CD4-positive, alpha-beta T cell (primary cell): ENCODE data around the gene IQSEC1. TPM values are rescaled to one million over a fixed set of nuclear protein-coding genes. Genes with fewer than 3 reads are reported as not detected.
"Not testable (repeated sequence)": the region's sequence is repeated elsewhere in the genome, so short reads cannot be mapped to it uniquely, and the experiment has no call there.

ENCODE experiments used
- ATAC-seq: fragments of 200-7000 bp; cut with Tn5 transposase; one replicate; pipeline ENCODE4 v1.10.0; 2022; ENCODE audit warnings: mild to moderate bottlenecking; ENCODE audit not compliant: poor library complexity
- CTCF ChIA-PET: fragments of 350-600 bp; sonication (Branson Sonifier 250); formaldehyde crosslinking; loops from one replicate; lab custom pipeline; 2021; ENCODE audit warnings: antibody characterized with exemption, inconsistent platforms; lab: Charles Lee
- POLR2A ChIA-PET: fragments of 350-600 bp; sonication (Branson Sonifier 250); formaldehyde crosslinking; loops from one replicate; lab custom pipeline; 2021; ENCODE audit warnings: antibody characterized with exemption, inconsistent platforms; lab: Charles Lee
- DNase-seq, 14 experiments: peaks; one replicate each; pipeline ENCODE4 v3.0.0-alpha.2; 2013 to 2020; ENCODE audit warnings: mixed read lengths in 2 of 14
- H3K27ac ChIP-seq, 2 donors: one replicate each; pipeline versions ENCODE4 v1.5.1 to v1.7.0; 2013; ENCODE audit warnings: low read length in 2 of 2, low read depth in 1 of 2, mild to moderate bottlenecking in 1 of 2
- H3K27me3 ChIP-seq, 2 experiments: 1 replicate in 1 of 2; 2 replicates in 1 of 2; pipeline versions ENCODE4 v1.6.1 to v1.7.0; 2013; ENCODE audit warnings: low read length in 2 of 2, control low read depth in 1 of 2, mild to moderate bottlenecking in 1 of 2, moderate library complexity in 1 of 2; ENCODE audit not compliant: insufficient read depth in 2 of 2, control insufficient read depth in 1 of 2
- H3K36me3 ChIP-seq: one replicate; pipeline ENCODE4 v1.6.1; 2013; ENCODE audit warnings: low read length, control low read depth; ENCODE audit not compliant: insufficient read depth
- H3K4me1 ChIP-seq: one replicate; pipeline ENCODE4 v1.6.1; 2013; ENCODE audit warnings: low read length, control low read depth; ENCODE audit not compliant: insufficient read depth
- H3K4me3 ChIP-seq: one replicate; pipeline ENCODE4 v1.5.1; 2013; ENCODE audit warnings: mild to moderate bottlenecking, low read length, moderate library complexity
- H3K9me3 ChIP-seq, 2 experiments: 1 replicate in 1 of 2; 2 replicates in 1 of 2; pipeline versions ENCODE4 v1.6.1 to v1.7.0; 2013; ENCODE audit warnings: low read length in 2 of 2, mild to moderate bottlenecking in 2 of 2, control low read depth in 1 of 2, moderate library complexity in 1 of 2; ENCODE audit not compliant: control insufficient read depth in 1 of 2, insufficient read depth in 1 of 2
- H3K27ac Mint-ChIP-seq: one replicate; pipeline ENCODE4 v1.8.0; 2020; ENCODE audit warnings: mixed read lengths
- H3K27me3 Mint-ChIP-seq: one replicate; pipeline ENCODE4 v1.8.0; 2021; ENCODE audit warnings: mixed read lengths
- H3K36me3 Mint-ChIP-seq: one replicate; pipeline ENCODE4 v1.8.0; 2021; ENCODE audit warnings: low read depth, mixed read lengths
- H3K4me1 Mint-ChIP-seq: one replicate; pipeline ENCODE4 v1.8.0; 2021; ENCODE audit warnings: low read depth, mixed read lengths
- H3K4me3 Mint-ChIP-seq: one replicate; pipeline ENCODE4 v1.8.0; 2020; ENCODE audit warnings: mild to moderate bottlenecking, mixed read lengths
- H3K9me3 Mint-ChIP-seq: one replicate; pipeline ENCODE4 v1.8.0; 2020; ENCODE audit warnings: mixed read lengths
- CTCF ChIP-seq: fragments of 200-600 bp; IDR thresholded peaks from one replicate; pipeline ENCODE4 v1.8.0; 2022; ENCODE audit warnings: antibody characterized with exemption, mild to moderate bottlenecking
- intact Hi-C, 2 experiments: fragments of 100-400 bp; cut with DNase I in 1 of 2; cut with micrococcal nuclease in 1 of 2; formaldehyde crosslinking; loops; one replicate each; pipeline versions ENCODE4 v1.15.1 to v1.9.0; 2023 to 2025; cut with DNase I, micrococcal nuclease
- total RNA-seq, 174 experiments: library from RNA in 2 of 174; stranded (reverse) in 2 of 174; gene quantifications; one replicate each; pipeline ENCODE4 v1.2.3 and lab custom pipeline; 2021 to 2026

IQSEC1 gene
- total RNA-seq, 2 experiments from 2014 or later: 102 to 108 TPM

GRCh38 chr3:12884790-12885582 lies 188.2 kb downstream of the IQSEC1 start:
- Histone ChIP-seq H3K36me3 (no peaks in the 10 kb centered on the region), H3K4me3 (no peak overlapping the region), H3K27ac (no peak overlapping the region), H3K9me3 (peaks cover 0 to 4% of the 10 kb centered on the region in 2 experiments), H3K4me1 (peaks cover 11% of the 10 kb centered on the region), H3K27me3 (peaks cover under 1 to 5% of the 10 kb centered on the region in 2 experiments)
- Mint-ChIP-seq H3K4me1 (peaks cover 14% of the 10 kb centered on the region), H3K27ac (no peak overlapping the region), H3K9me3 (no peaks in the 10 kb centered on the region), H3K27me3 (peaks cover 28% of the 10 kb centered on the region), H3K36me3 (no peaks in the 10 kb centered on the region), H3K4me3 (no peak overlapping the region)
- TF ChIP-seq CTCF: no peak
- no peak for ATAC-seq
- intact Hi-C loops: no loop called here
- CTCF ChIA-PET: no interaction called here
- no peak for DNase-seq
- POLR2A ChIA-PET: no interaction called here

- CTCF ChIA-PET: no interaction called here
- Mint-ChIP-seq H3K4me3 (no peak overlapping the region), H3K27me3 (peaks cover 23% of the 10 kb centered on the region), H3K27ac (no peak overlapping the region), H3K36me3 (no peaks in the 10 kb centered on the region), H3K9me3 (no peaks in the 10 kb centered on the region), H3K4me1 (peaks cover 14% of the 10 kb centered on the region)
- POLR2A ChIA-PET: no interaction called here
- Histone ChIP-seq H3K36me3 (no peaks in the 10 kb centered on the region), H3K9me3 (peaks cover 0 to 4% of the 10 kb centered on the region in 2 experiments), H3K27ac (no peak overlapping the region), H3K4me1 (peaks cover 11% of the 10 kb centered on the region), H3K27me3 (peaks cover 0 to 5% of the 10 kb centered on the region in 2 experiments), H3K4me3 (no peak overlapping the region)
- TF ChIP-seq CTCF: no peak
- intact Hi-C loops: no loop called here
- ATAC-seq (no peak), DNase-seq (no peak)
These were observed 189.0 kb downstream of the IQSEC1 start for GRCh38 chr3:12884186-12884680.

GRCh38 chr3:12882336-12883310 lies 190.6 kb downstream of the IQSEC1 start:
- peaks cover 0 to 4% of the 10 kb centered on the region in 2 experiments for H3K9me3 ChIP-seq
- Mint-ChIP-seq H3K36me3 (no peaks in the 10 kb centered on the region), H3K27ac (no peak overlapping the region), H3K4me3 (no peak overlapping the region), H3K9me3 (no peaks in the 10 kb centered on the region), H3K27me3 (peaks cover 13% of the 10 kb centered on the region), H3K4me1 (peaks cover 14% of the 10 kb centered on the region)
- H3K27me3 ChIP-seq: peaks cover 0 to 5% of the 10 kb centered on the region in 2 experiments
- no peak overlapping the region for H3K27ac ChIP-seq
- DNase-seq (no peak), ATAC-seq (no peak)
- POLR2A ChIA-PET: no interaction called here
- no peak for TF ChIP-seq CTCF
- H3K4me3 ChIP-seq: no peak overlapping the region
- no peaks in the 10 kb centered on the region for H3K36me3 ChIP-seq
- intact Hi-C loops: no loop called here
- CTCF ChIA-PET: no interaction called here
- peaks cover 11% of the 10 kb centered on the region for H3K4me1 ChIP-seq

GRCh38 chr3:12881858-12882257 lies 191.4 kb downstream of the IQSEC1 start:
- ATAC-seq, H3K9me3 ChIP-seq, CTCF ChIA-PET, POLR2A ChIA-PET, H3K9me3 Mint-ChIP-seq, H3K27ac ChIP-seq, H3K27ac Mint-ChIP-seq, H3K36me3 Mint-ChIP-seq, H3K27me3 Mint-ChIP-seq, H3K36me3 ChIP-seq, DNase-seq, H3K4me3 ChIP-seq, H3K4me3 Mint-ChIP-seq, intact Hi-C loops, H3K27me3 ChIP-seq: not testable (repeated sequence)
- H3K4me1 Mint-ChIP-seq: peaks cover 12% of the 10 kb centered on the region
- H3K4me1 ChIP-seq: peaks cover 11% of the 10 kb centered on the region
